Measurements from ENCODE around the gene MIS18BP1. TPM values are rescaled to one million over a fixed set of nuclear protein-coding genes. Genes with fewer than 3 reads are reported as not detected.

MIS18BP1 gene
- 11.3 and 16.9 TPM in 2 replicates for total RNA-seq (ENCODE audit: low replicate concordance)

GRCh38 chr14:45253070-45253753 lies at the start of gene MIS18BP1:
MIS18BP1 (minus strand) TSS chr14:45253202; CDS start chr14:45247286, 5,916 bp downstream.

Other genes with a start within 250 kb of the MIS18BP1 start
- gene PRPF39, start 169.1 kb downstream of the MIS18BP1 start, total RNA-seq (ENCODE audit: low replicate concordance), result 19.5 and 39.9 TPM in 2 replicates
- gene FKBP3, start 118.7 kb downstream of the MIS18BP1 start, total RNA-seq (ENCODE audit: low replicate concordance), result 8.5 and 23.8 TPM in 2 replicates
- gene FANCM, start 117.3 kb downstream of the MIS18BP1 start, total RNA-seq (ENCODE audit: low replicate concordance), result 2.2 and 4.1 TPM in 2 replicates